CD8-positive, alpha-beta memory T cell (primary cell): ENCODE results near the gene SMTNL2. TPM values are rescaled to one million over a fixed set of nuclear protein-coding genes. Genes with fewer than 3 reads are reported as not detected.
"Not testable (repeated sequence)": the region's sequence is repeated elsewhere in the genome, so short reads cannot be mapped to it uniquely, and the experiment has no call there.

Source experiments
- CTCF ChIA-PET: fragments of 350-600 bp; sonication (Branson Sonifier 250); formaldehyde crosslinking; loops from one replicate; lab custom pipeline; 2021; ENCODE audit warnings: antibody characterized with exemption; lab: Charles Lee
- POLR2A ChIA-PET: fragments of 350-600 bp; sonication (Branson Sonifier 250); formaldehyde crosslinking; loops from one replicate; lab custom pipeline; 2021; ENCODE audit warnings: antibody characterized with exemption; lab: Charles Lee
- DNase-seq, 5 donors: peaks; one replicate each; pipeline versions ENCODE4 v3.0.0 to v3.0.0-alpha.2; 2020 to 2022; ENCODE audit warnings: mixed read lengths in 1 of 5
- H3K27ac ChIP-seq: one replicate; pipeline ENCODE4 v1.7.0; 2013; ENCODE audit warnings: low read depth, mild to moderate bottlenecking, low read length, moderate library complexity
- H3K27me3 ChIP-seq: 2 replicates; pipeline ENCODE4 v1.7.0; 2013; ENCODE audit warnings: low read length, mild to moderate bottlenecking; ENCODE audit not compliant: insufficient read depth, poor library complexity, severe bottlenecking
- H3K36me3 ChIP-seq: 2 replicates; pipeline ENCODE4 v1.7.0; 2013; ENCODE audit warnings: mild to moderate bottlenecking, low read length, moderate library complexity; ENCODE audit not compliant: insufficient read depth
- H3K4me1 ChIP-seq: 2 replicates; pipeline ENCODE4 v1.7.0; 2013; ENCODE audit warnings: mild to moderate bottlenecking, low read length, moderate library complexity; ENCODE audit not compliant: insufficient read depth
- H3K4me3 ChIP-seq: 2 replicates; pipeline ENCODE4 v1.7.0; 2013; ENCODE audit warnings: mild to moderate bottlenecking, low read length
- H3K9me3 ChIP-seq: 2 replicates; pipeline ENCODE4 v1.7.0; 2013; ENCODE audit warnings: mild to moderate bottlenecking, low read length
- H3K27ac Mint-ChIP-seq, 8 donors: one replicate each; pipeline ENCODE4 v1.8.0; 2020 to 2021; ENCODE audit warnings: mixed read lengths in 8 of 8, mild to moderate bottlenecking in 6 of 8, inconsistent platforms in 3 of 8, moderate library complexity in 3 of 8
- H3K27me3 Mint-ChIP-seq, 2 donors: one replicate each; pipeline ENCODE4 v1.8.0; 2020 to 2021; ENCODE audit warnings: mixed read lengths in 2 of 2, mild to moderate bottlenecking in 1 of 2, moderate library complexity in 1 of 2
- H3K36me3 Mint-ChIP-seq, 3 donors: one replicate each; pipeline ENCODE4 v1.8.0; 2020 to 2021; ENCODE audit warnings: mixed read lengths in 3 of 3, inconsistent platforms in 1 of 3, mild to moderate bottlenecking in 1 of 3
- H3K4me1 Mint-ChIP-seq, 3 donors: one replicate each; pipeline ENCODE4 v1.8.0; 2020 to 2021; ENCODE audit warnings: mixed read lengths in 3 of 3, inconsistent platforms in 1 of 3, mild to moderate bottlenecking in 1 of 3
- H3K4me3 Mint-ChIP-seq, 7 donors: one replicate each; pipeline ENCODE4 v1.8.0; 2020 to 2021; ENCODE audit warnings: mixed read lengths in 7 of 7, mild to moderate bottlenecking in 6 of 7, moderate library complexity in 4 of 7, inconsistent platforms in 2 of 7
- H3K9me3 Mint-ChIP-seq, 5 donors: one replicate each; pipeline ENCODE4 v1.8.0; 2020 to 2022; ENCODE audit warnings: mixed read lengths in 5 of 5, mild to moderate bottlenecking in 3 of 5, moderate library complexity in 2 of 5, inconsistent platforms in 1 of 5
- polyA plus RNA-seq: library from polyadenylated mRNA; unstranded; fragments of 300-500 nt; fragmentation: Illumina TruSeq; gene quantifications from one replicate; pipeline ENCODE4 v1.2.3, GENCODE V29; 2021
- total RNA-seq, 2 experiments: library from RNA; stranded (reverse); gene quantifications; one replicate each; pipeline ENCODE4 v1.2.3, GENCODE V29; 2021

SMTNL2 gene
- total and polyA plus RNA-seq, 3 experiments from 2014 or later, result not detected

GRCh38 chr17:4631836-4632580, 47.7 kb downstream of the SMTNL2 start:
- Histone ChIP-seq H3K36me3 (no peaks in the 10 kb centered on the region), H3K27me3 (peaks cover 10% of the 10 kb centered on the region), H3K9me3 (no peaks in the 10 kb centered on the region), H3K4me3 (no peak overlapping the region), H3K4me1 (no peaks in the 10 kb centered on the region), H3K27ac (no peak overlapping the region)
- ChIA-PET POLR2A (no interaction called here), CTCF (interaction anchor here (2.0 kb wide), 1 partner anchor 65 kb away, joined by 5 read pairs; no protein-coding TSS in a partner anchor)
- H3K4me3 Mint-ChIP-seq, result no peak overlapping the region
- no peaks in the 10 kb centered on the region for H3K36me3 Mint-ChIP-seq
- H3K9me3 Mint-ChIP-seq, result peaks cover 0 to 2% (median 0%) of the 10 kb centered on the region in 5 donors
- H3K4me1 Mint-ChIP-seq, result peaks cover 3 to 15% (median 9%) of the 10 kb centered on the region in 3 donors
- no peak for DNase-seq
- H3K27ac Mint-ChIP-seq, result no peak overlapping the region
- peaks cover 36 to 46% of the 10 kb centered on the region in 2 donors for H3K27me3 Mint-ChIP-seq

GRCh38 chr17:4632581-4632920, 48.2 kb downstream of the SMTNL2 start:
- H3K36me3 Mint-ChIP-seq, result no peaks in the 10 kb centered on the region
- Histone ChIP-seq H3K27ac (no peak overlapping the region), H3K4me3 (no peak overlapping the region), H3K9me3 (no peaks in the 10 kb centered on the region), H3K4me1 (no peaks in the 10 kb centered on the region), H3K36me3 (no peaks in the 10 kb centered on the region), H3K27me3 (peaks cover 10% of the 10 kb centered on the region)
- DNase-seq, result no peak
- CTCF ChIA-PET, result interaction anchor here (2.0 kb wide), 1 partner anchor 66 kb away, joined by 5 read pairs; no protein-coding TSS in a partner anchor
- H3K4me1 Mint-ChIP-seq, result peaks cover 3 to 15% (median 9%) of the 10 kb centered on the region in 3 donors
- H3K4me3 Mint-ChIP-seq, result no peak overlapping the region
- H3K27me3 Mint-ChIP-seq, result peaks cover 39 to 47% of the 10 kb centered on the region in 2 donors
- no peak overlapping the region for H3K27ac Mint-ChIP-seq
- H3K9me3 Mint-ChIP-seq, result peaks cover 0 to 2% (median 0%) of the 10 kb centered on the region in 5 donors
- POLR2A ChIA-PET, result no interaction called here

- no peak for DNase-seq
- Mint-ChIP-seq H3K4me1 (peaks cover 3 to 16% (median 9%) of the 10 kb centered on the region in 3 donors), H3K27me3 (peaks cover 45 to 54% of the 10 kb centered on the region in 2 donors), H3K4me3 (no peak overlapping the region), H3K36me3 (no peaks in the 10 kb centered on the region), H3K27ac (no peak overlapping the region), H3K9me3 (peaks cover 0 to 2% (median 0%) of the 10 kb centered on the region in 5 donors)
- no peaks in the 10 kb centered on the region for H3K36me3 ChIP-seq
- no peak overlapping the region for H3K4me3 ChIP-seq
- H3K4me1 ChIP-seq, result no peaks in the 10 kb centered on the region
- peaks cover 12% of the 10 kb centered on the region for H3K27me3 ChIP-seq
- no peak overlapping the region for H3K27ac ChIP-seq
- CTCF ChIA-PET, result interaction anchor here (2.0 kb wide), 1 partner anchor 67 kb away, joined by 5 read pairs; no protein-coding TSS in a partner anchor
- no peaks in the 10 kb centered on the region for H3K9me3 ChIP-seq
- POLR2A ChIA-PET, result no interaction called here
These were observed 49.3 kb downstream of the SMTNL2 start for GRCh38 chr17:4633643-4634042.

- no peaks in the 10 kb centered on the region for H3K36me3 ChIP-seq
- H3K36me3 Mint-ChIP-seq, result no peaks in the 10 kb centered on the region
- no peak for DNase-seq
- peaks cover 7 to 23% (median 9%) of the 10 kb centered on the region in 3 donors for H3K4me1 Mint-ChIP-seq
- peaks cover 19% of the 10 kb centered on the region for H3K27me3 ChIP-seq
- no peak overlapping the region for H3K27ac ChIP-seq
- no peak overlapping the region for H3K4me3 ChIP-seq
- no peaks in the 10 kb centered on the region for H3K9me3 ChIP-seq
- ChIA-PET CTCF (no interaction called here), POLR2A (interaction anchor here (0.6 kb wide), 1 partner anchor 168 kb away, joined by 3 read pairs; no protein-coding TSS in a partner anchor)
- H3K4me3 Mint-ChIP-seq, result no peak overlapping the region
- peaks cover 0 to 2% (median 0%) of the 10 kb centered on the region in 5 donors for H3K9me3 Mint-ChIP-seq
- peaks cover 52 to 62% of the 10 kb centered on the region in 2 donors for H3K27me3 Mint-ChIP-seq
- H3K27ac Mint-ChIP-seq, result no peak overlapping the region
- H3K4me1 ChIP-seq, result no peaks in the 10 kb centered on the region
These were observed 50.6 kb downstream of the SMTNL2 start for GRCh38 chr17:4634976-4635375.

- Histone ChIP-seq H3K4me1 (no peaks in the 10 kb centered on the region), H3K27me3 (peaks cover 19% of the 10 kb centered on the region), H3K27ac (no peak overlapping the region), H3K4me3 (no peak overlapping the region), H3K9me3 (no peaks in the 10 kb centered on the region), H3K36me3 (no peaks in the 10 kb centered on the region)
- Mint-ChIP-seq H3K4me3 (no peak overlapping the region), H3K27ac (no peak overlapping the region), H3K9me3 (peaks cover 0 to 2% (median 0%) of the 10 kb centered on the region in 5 donors), H3K27me3 (peaks cover 55 to 65% of the 10 kb centered on the region in 2 donors), H3K4me1 (peaks cover 9 to 26% (median 9%) of the 10 kb centered on the region in 3 donors), H3K36me3 (no peaks in the 10 kb centered on the region)
- no peak for DNase-seq
- CTCF ChIA-PET, result interaction anchor here (1.1 kb wide), 2 partner anchors 10 to 70 kb away, joined by 3 read pairs; no protein-coding TSS in a partner anchor
- POLR2A ChIA-PET, result no interaction called here
These were observed 51.6 kb downstream of the SMTNL2 start for GRCh38 chr17:4635823-4636375.

- peaks cover 59 to 71% of the 10 kb centered on the region in 2 donors for H3K27me3 Mint-ChIP-seq
- Histone ChIP-seq H3K4me3 (no peak overlapping the region), H3K4me1 (no peaks in the 10 kb centered on the region), H3K36me3 (no peaks in the 10 kb centered on the region), H3K27me3 (peaks cover 19% of the 10 kb centered on the region), H3K27ac (no peak overlapping the region), H3K9me3 (no peaks in the 10 kb centered on the region)
- H3K36me3 Mint-ChIP-seq, result no peaks in the 10 kb centered on the region
- H3K4me1 Mint-ChIP-seq, result peaks cover 9 to 27% (median 9%) of the 10 kb centered on the region in 3 donors
- ChIA-PET POLR2A (no interaction called here), CTCF (interaction anchor here (1.1 kb wide), 2 partner anchors 10 to 70 kb away, joined by 3 read pairs; no protein-coding TSS in a partner anchor)
- H3K9me3 Mint-ChIP-seq, result peaks cover 0 to 2% (median 0%) of the 10 kb centered on the region in 5 donors
- no peak for DNase-seq
- H3K4me3 Mint-ChIP-seq, result no peak overlapping the region
- H3K27ac Mint-ChIP-seq, result peak overlapping the region in 2 of 8 donors; percentile 70 to 77
These were observed 52.3 kb downstream of the SMTNL2 start for GRCh38 chr17:4636474-4637100.

- H3K9me3 ChIP-seq, H3K9me3 Mint-ChIP-seq, H3K36me3 ChIP-seq, H3K27ac ChIP-seq, H3K36me3 Mint-ChIP-seq, H3K4me1 ChIP-seq, H3K4me3 ChIP-seq, CTCF ChIA-PET, H3K4me3 Mint-ChIP-seq, POLR2A ChIA-PET, DNase-seq: not testable (repeated sequence)
- H3K27ac Mint-ChIP-seq, result peak overlapping the region in 1 of 8 donors; percentile 29
- peaks cover 61 to 79% of the 10 kb centered on the region in 2 donors for H3K27me3 Mint-ChIP-seq
- peaks cover 22% of the 10 kb centered on the region for H3K27me3 ChIP-seq
- peaks cover 9 to 27% (median 9%) of the 10 kb centered on the region in 3 donors for H3K4me1 Mint-ChIP-seq
These were observed 54.4 kb downstream of the SMTNL2 start for GRCh38 chr17:4638766-4639165.
